GM21737 (cell line): Measurements from ENCODE around the gene SELE.
A peak's percentile ranks its signal among the peaks of the same experiment; 100 is the strongest.
"Not testable (repeated sequence)": the region's sequence is repeated elsewhere in the genome, so short reads cannot be mapped to it uniquely, and the experiment has no call there.

ENCODE experiments used
- ATAC-seq: cut with Tn5 transposase; IDR thresholded peaks from one replicate; pipeline ENCODE4 v1.9.1; 2021; ENCODE audit warnings: mild to moderate bottlenecking, moderate library complexity; ENCODE audit not compliant: unreplicated experiment

SELE gene

DNA sequence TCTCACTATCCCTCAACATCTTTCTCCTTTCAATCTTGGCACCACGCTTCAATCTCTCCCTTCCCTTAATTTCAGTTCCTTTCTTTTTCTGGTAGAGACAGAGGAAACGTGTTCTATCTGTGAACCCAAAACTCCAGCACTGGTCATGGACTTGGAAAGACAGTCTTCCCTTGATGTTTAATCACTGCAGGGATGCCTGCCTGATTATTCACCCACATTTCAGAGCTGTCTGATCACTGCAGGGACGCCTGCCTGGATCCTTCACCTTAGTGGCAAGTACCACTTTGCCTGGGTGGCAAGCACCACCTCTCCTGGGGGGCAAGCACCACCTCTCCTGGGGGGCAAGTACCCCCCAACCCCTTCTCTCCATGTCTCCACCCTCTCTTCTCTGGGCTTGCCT lies 50.2 kb downstream of the SELE start:
- ATAC-seq = no peak

DNA sequence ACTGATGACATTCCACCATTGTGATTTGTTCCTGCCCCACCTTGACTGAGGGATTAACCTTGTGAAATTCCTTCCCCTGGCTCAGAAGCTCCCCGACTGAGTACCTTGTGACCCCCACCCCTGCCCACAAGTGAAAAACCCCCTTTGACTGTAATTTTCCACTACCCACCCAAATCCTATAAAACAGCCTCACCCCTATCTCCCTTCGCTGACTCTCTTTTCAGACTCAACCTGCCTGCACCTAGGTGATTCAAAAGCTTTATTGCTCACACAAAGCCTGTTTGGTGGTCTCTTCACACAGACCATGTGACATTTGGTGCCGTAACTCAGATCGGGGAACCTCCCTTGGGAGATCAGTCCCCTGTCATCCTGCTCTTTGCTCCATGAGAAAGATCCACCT lies 50.7 kb downstream of the SELE start:
- not testable (repeated sequence) for ATAC-seq

DNA sequence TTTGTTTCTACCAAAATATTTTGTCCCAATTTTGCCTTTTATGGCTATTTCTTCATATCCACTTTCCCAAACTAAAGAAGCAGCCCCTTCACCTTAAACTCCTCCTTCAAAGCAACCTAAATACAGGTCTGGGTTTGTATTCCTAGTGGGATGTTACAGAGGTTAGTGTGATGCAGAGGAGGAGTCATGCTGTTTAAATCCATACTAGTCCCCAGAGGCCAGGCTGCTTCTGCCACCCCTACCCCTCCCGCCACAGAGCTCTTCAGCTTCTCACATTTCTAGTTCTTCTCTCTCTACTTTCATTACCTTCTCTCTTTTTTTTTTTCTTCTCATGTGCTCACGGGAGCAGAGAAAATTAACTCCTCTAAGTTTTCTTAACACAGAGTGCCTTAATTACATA lies 51.8 kb downstream of the SELE start:
- no peak for ATAC-seq

DNA sequence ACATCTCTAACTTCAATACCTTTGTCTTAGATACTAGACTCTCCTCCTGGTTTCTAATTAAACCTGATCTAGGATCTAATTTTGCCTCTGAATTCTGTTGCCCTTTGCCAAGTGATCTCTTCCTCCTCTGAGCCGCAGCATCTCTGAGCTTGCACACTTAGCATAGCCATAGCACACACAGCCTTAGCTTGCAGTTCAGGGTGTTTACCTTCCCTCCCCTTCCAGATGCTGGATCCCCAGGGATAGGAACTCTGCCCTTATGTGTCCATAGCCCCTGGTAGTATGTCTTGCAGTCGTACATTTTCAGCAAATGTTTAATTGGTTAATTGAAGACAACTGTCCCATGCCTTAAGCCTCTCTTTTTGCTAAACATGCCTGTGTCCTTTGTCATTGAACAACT lies 52.7 kb downstream of the SELE start:
- ATAC-seq = no peak

DNA sequence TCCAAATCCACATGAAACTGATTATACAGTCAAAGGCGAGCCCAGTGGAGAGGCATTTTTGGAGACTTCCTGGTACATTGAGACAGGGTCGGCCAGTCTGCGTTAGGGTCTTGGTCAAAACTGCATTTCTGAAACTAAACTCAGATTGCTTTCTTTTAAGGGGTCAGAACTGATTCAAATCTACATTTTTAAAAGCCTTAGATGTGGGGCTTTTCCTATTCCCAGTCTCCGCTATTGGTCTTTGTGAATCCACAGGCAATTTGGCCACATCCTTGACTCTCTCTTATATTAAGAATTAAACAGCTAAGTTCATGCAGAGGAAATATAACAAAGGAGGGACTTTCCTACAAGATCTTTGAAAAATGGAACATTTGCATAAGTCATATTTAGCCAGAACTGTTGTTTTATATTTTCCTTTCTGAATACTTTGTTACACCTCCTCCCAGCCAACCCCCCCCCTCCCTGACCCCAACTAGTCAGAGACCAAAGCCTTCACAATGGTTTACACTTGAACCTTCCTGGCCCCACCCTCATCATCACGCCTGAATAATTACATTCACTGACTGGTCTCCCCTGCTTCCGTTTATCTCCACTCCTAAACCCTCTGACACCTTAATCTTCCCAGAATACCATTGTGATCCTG lies 53.4 kb downstream of the SELE start:
- ATAC-seq = peak; percentile 59

DNA sequence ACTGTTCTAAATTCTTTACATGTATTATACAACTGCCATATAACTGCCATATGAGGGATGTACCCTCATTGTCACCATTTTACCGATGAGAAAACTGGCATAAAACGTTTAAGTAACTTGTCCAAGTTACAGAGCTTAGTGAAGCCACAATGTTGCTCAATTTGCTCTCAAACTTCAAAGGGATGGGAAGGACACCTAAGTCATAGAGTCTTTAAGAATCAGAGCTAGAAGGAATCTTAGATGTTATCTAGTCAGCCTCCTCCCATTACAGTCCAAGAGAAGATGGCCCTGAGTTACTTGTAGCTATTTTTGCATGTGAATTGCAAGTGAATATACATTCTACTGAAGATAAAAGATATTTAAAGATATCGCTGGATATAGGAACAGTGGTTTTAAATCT lies 54.2 kb downstream of the SELE start:
- ATAC-seq = no peak

DNA sequence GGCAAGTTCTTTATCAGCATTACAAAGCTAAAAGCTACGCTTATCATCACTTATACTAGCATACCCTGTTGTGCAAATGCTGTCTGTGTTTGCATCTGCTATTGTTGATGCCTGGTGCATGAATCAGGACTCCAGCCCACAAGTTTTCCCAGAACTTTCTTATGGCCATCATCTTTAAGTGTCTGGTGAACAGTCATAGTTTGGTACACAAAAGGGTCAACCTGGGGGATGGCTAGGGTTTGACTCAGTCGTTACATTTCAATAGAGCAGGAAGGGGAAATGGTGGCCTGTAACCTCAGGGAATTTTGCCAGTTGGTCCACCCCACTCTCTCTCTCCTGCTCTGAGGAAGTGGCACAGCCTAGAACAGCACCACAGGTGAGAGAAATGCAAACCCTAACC lies 57.9 kb downstream of the SELE start:
- no peak for ATAC-seq
